Spleen (tissue), 3 donors: ENCODE data around the gene PANK1.

ENCODE experiments used
- POLR2A ChIP-seq, 3 donors: fragments of 450-650 bp; IDR thresholded peaks; one replicate each; pipeline ENCODE4 v1.5.1; 2017; ENCODE audit warnings: antibody characterized with exemption in 3 of 3, mild to moderate bottlenecking in 1 of 3
- POLR2AphosphoS5 ChIP-seq, 3 donors: sonication (generic); formaldehyde crosslinking; IDR thresholded peaks; one replicate each; pipeline ENCODE4 v1.5.1; 2017; ENCODE audit warnings: antibody characterized with exemption in 3 of 3

DNA sequence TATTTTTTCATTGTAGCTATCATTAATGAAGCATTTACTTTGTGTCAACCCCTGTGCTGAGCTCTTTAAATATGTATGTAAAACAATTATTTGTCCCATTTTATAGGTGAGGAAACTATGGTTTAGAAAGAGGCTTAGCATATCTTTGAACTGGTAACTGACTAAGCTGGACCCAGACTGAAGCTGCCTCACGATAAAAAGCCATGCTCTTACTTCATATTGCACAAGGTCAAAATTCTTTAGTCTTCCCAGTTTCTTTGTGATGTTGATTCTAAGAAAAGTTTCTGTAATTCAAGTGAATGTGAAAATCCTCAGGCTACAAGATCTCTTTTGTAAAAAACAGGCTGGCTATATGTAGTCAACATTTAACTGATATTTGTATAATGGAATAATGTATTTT, 63.0 kb downstream of the PANK1 start:
- no peak for TF ChIP-seq POLR2A (IDR thresholded peaks at IDR 0.05)
- no peak for TF ChIP-seq POLR2AphosphoS5 (IDR thresholded peaks at IDR 0.05)
